Endothelial cell of umbilical vein (primary cell): Measurements from ENCODE around the gene TNFRSF1A. TPM values are rescaled to one million over a fixed set of nuclear protein-coding genes. Genes with fewer than 3 reads are reported as not detected.
A peak's percentile ranks its signal among the peaks of the same experiment; 100 is the strongest.

Source experiments
- BruUV-seq: library from RNA; stranded (reverse); fragments of 400-500 nt; replicated peaks from 2 replicates; lab custom pipeline; 2021; lab: Mats Ljungman, UMichigan
- CTCF ChIA-PET: fragments of 300-600, 350-600 bp; sonication (Branson Sonifier 250); formaldehyde crosslinking; loops from one replicate; lab custom pipeline; 2021; ENCODE audit warnings: antibody characterized with exemption, inconsistent platforms; lab: Charles Lee
- POLR2A ChIA-PET: fragments of 300-600, 350-600 bp; sonication (Branson Sonifier 250); formaldehyde crosslinking; loops from one replicate; lab custom pipeline; 2021; ENCODE audit warnings: antibody characterized with exemption, inconsistent platforms; lab: Charles Lee
- DNase-seq: peaks from one replicate; pipeline ENCODE4 v3.0.0-alpha.2; 2011; ENCODE audit warnings: low read depth, low spot score
- FAIRE-seq: peaks from 2 replicates; lab custom pipeline; 2011; peaks lifted over from hg19 to GRCh38; lab: Jason Lieb, UNC
- H2AFZ ChIP-seq: 2 replicates; pipeline ENCODE4 v1.6.0; 2012; ENCODE audit warnings: low read depth, low read length, control low read depth, inconsistent platforms
- H3K27ac ChIP-seq: 2 replicates; pipeline ENCODE4 v1.5.1; 2011; ENCODE audit warnings: low read depth, mild to moderate bottlenecking, control low read depth, low read length, moderate library complexity; ENCODE audit not compliant: insufficient read depth
- H3K27me3 ChIP-seq, 2 experiments: 2 replicates each; pipeline versions ENCODE4 v1.6.0 to v1.6.1; 2011; ENCODE audit warnings: low read length in 2 of 2, mixed read lengths in 1 of 2; ENCODE audit not compliant: control insufficient read depth in 2 of 2, insufficient read depth in 2 of 2
- H3K36me3 ChIP-seq, 2 experiments: 2 replicates in 1 of 2; 3 replicates in 1 of 2; pipeline ENCODE4 v1.5.1; 2011; ENCODE audit warnings: low read length in 2 of 2, mild to moderate bottlenecking in 1 of 2, moderate library complexity in 1 of 2; ENCODE audit not compliant: control insufficient read depth in 2 of 2, insufficient read depth in 2 of 2; ENCODE audit errors: extremely low read depth in 1 of 2
- H3K4me1 ChIP-seq: 3 replicates; pipeline ENCODE4 v1.5.1; 2011; ENCODE audit warnings: mild to moderate bottlenecking, low read length; ENCODE audit not compliant: control insufficient read depth, insufficient read depth; ENCODE audit errors: extremely low read depth
- H3K4me2 ChIP-seq: 2 replicates; pipeline ENCODE4 v1.6.1; 2011; ENCODE audit warnings: low read length, control low read depth, mixed read lengths; ENCODE audit not compliant: insufficient read depth
- H3K4me3 ChIP-seq, 3 experiments: fragments of 200-600 bp in 1 of 3; sonication (generic), shearing (Covaris generic) in 1 of 3; replicated peaks in 1 of 3; 2 replicates each; pipeline ENCODE4 v1.5.1; 2011 to 2016; ENCODE audit warnings: control low read depth in 3 of 3, low read length in 3 of 3, mild to moderate bottlenecking in 2 of 3, inconsistent platforms in 1 of 3, low read depth in 1 of 3, moderate library complexity in 1 of 3; ENCODE audit not compliant: insufficient read depth in 1 of 3
- H3K79me2 ChIP-seq: 2 replicates; pipeline ENCODE4 v1.6.0; 2012; ENCODE audit warnings: low read length, inconsistent platforms; ENCODE audit not compliant: control insufficient read depth, insufficient read depth
- H3K9ac ChIP-seq: replicated peaks from 2 replicates; pipeline ENCODE3; 2011; ENCODE audit warnings: low read length, control low read depth; ENCODE audit not compliant: insufficient read depth; ENCODE audit errors: extremely low read depth
- H3K9me1 ChIP-seq: replicated peaks from 3 replicates; pipeline ENCODE4 v1.6.0; 2011; ENCODE audit warnings: mild to moderate bottlenecking, low read length; ENCODE audit not compliant: control insufficient read depth, insufficient read depth; ENCODE audit errors: extremely low read depth
- H3K9me3 ChIP-seq: replicated peaks from 2 replicates; pipeline ENCODE4 v1.5.1; 2012; ENCODE audit warnings: low read length, inconsistent platforms; ENCODE audit not compliant: control insufficient read depth, insufficient read depth
- H4K20me1 ChIP-seq: replicated peaks from 2 replicates; pipeline ENCODE3; 2011; ENCODE audit warnings: mild to moderate bottlenecking, low read length; ENCODE audit not compliant: control insufficient read depth, insufficient read depth; ENCODE audit errors: extremely low read depth
- CTCF ChIP-seq, 2 donors: IDR thresholded peaks; 1 replicate in 1 of 2; 2 replicates in 1 of 2; pipeline ENCODE4 v1.5.1; 2011; ENCODE audit warnings: low read length in 2 of 2, mild to moderate bottlenecking in 2 of 2, moderate library complexity in 2 of 2, control low read depth in 1 of 2, inconsistent platforms in 1 of 2, low read depth in 1 of 2; ENCODE audit not compliant: insufficient read depth in 1 of 2; ENCODE audit errors: extremely low read depth in 1 of 2
- EZH2 ChIP-seq: IDR thresholded peaks from 2 replicates; pipeline ENCODE4 v1.6.1; 2012; ENCODE audit warnings: borderline replicate concordance, low read depth, mild to moderate bottlenecking, moderate library complexity, low read length, inconsistent platforms; ENCODE audit not compliant: severe bottlenecking
- FOS ChIP-seq: IDR thresholded peaks from 2 replicates; pipeline ENCODE4 v1.6.1; 2011; ENCODE audit warnings: mild to moderate bottlenecking, low read length, moderate library complexity, borderline replicate concordance; ENCODE audit not compliant: insufficient read depth
- GATA2 ChIP-seq: IDR thresholded peaks from 2 replicates; pipeline ENCODE4 v1.7.0; 2011; ENCODE audit warnings: low read depth, mild to moderate bottlenecking, moderate library complexity, mixed read lengths, low read length; ENCODE audit not compliant: insufficient read length, insufficient read depth
- JUN ChIP-seq: IDR thresholded peaks from 2 replicates; pipeline ENCODE4 v1.6.1; 2011; ENCODE audit warnings: borderline replicate concordance, low read depth; ENCODE audit not compliant: insufficient read length, insufficient read depth
- MAX ChIP-seq: IDR thresholded peaks from 2 replicates; pipeline ENCODE4 v1.6.1; 2011; ENCODE audit not compliant: insufficient read depth, insufficient read length
- MYC ChIP-seq: IDR thresholded peaks from one replicate; pipeline ENCODE4 v1.6.1; 2011; ENCODE audit warnings: mild to moderate bottlenecking, low read depth, low read length
- POLR2A ChIP-seq: IDR thresholded peaks from 2 replicates; pipeline ENCODE4 v1.6.1; 2012; ENCODE audit warnings: low read depth, mild to moderate bottlenecking, control low read depth, low read length
- POLR2AphosphoS5 ChIP-seq: IDR thresholded peaks from 2 replicates; pipeline ENCODE4 v1.6.1; 2012; ENCODE audit warnings: low read depth, mild to moderate bottlenecking, control low read depth, low read length, moderate library complexity; ENCODE audit not compliant: insufficient read depth
- dilution Hi-C: fragments of 300-500 bp; cut with MboI; formaldehyde crosslinking; loops from one replicate; pipeline ENCODE4 v1.15.0; 2019; ENCODE audit warnings: low sequenced_read_pairs; ENCODE audit not compliant: extremely low pct_ligation_motif_present
- intact Hi-C: fragments of 100-400 bp; cut with micrococcal nuclease; formaldehyde crosslinking; loops from one replicate; pipeline ENCODE4 v1.10.0; 2022
- polyA plus RNA-seq, 4 experiments: library from polyadenylated mRNA; depleted of rRNA in 3 of 4; stranded (reverse) in 3 of 4; unstranded in 1 of 4; fragments of >200 nt; gene quantifications; 2 replicates each; pipeline versions ENCODE4 v1.2.1 to v1.2.3, GENCODE V29; 2011 to 2012; ENCODE audit warnings: missing spikeins in 1 of 4
- total RNA-seq: library from RNA; stranded (reverse); gene quantifications from 2 replicates; pipeline ENCODE4 v1.2.3, GENCODE V29; 2021

Gene TNFRSF1A
- total and polyA plus RNA-seq, 2 donors (not counting 3 experiments of a cell fraction or from before 2014, with no cell fraction given) = 86.5 to 98.2 TPM

DNA sequence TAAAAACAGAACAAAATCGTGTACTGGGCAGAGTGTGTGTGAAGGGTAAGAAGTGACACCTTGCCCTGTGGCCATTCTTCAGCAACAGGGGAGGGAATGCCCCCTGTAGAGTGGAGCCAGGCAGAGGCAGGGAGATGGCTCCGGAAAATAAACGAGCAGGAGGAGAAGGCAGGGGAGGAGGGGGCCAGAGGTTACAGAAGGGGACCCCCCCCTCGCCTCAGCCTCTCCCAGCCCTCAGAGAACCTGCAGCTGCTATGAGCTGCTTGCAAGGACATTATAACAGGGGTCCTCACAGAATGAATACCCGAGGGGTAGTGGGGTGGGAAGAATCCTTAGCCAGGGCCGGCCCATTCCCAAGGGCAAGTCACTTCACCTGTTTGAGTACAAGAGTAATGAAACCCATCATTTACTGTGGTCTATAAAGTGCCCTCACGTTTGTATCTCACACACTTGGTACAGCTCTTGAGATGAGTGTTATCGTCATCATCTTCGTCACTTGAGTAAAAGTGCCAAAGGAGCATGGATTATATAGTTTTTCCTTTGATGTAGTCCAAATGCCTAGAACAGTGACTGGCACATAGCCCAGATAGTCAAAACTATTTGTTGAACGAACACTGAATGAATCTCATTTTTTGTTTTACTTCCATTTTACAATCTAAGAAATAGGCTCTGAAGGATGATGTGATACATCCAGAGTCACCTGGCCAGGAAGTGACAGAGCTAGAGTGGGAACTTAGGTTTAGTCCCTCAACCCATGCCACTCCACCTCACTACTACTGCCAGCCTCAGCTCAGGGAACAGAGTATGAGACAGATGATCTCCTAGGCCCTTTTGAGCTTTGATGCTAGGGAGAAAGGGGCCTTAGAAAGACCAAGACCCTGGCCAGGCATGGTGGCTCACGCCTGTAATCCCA is 19.0 kb upstream of the TNFRSF1A start:
- no peak for TF ChIP-seq POLR2A
- no peak for TF ChIP-seq MYC
- no peak for TF ChIP-seq POLR2AphosphoS5
- TF ChIP-seq MAX = no peak
- TF ChIP-seq EZH2 = no peak
- no peak for TF ChIP-seq GATA2
- no peak for TF ChIP-seq FOS
- no peak for TF ChIP-seq JUN
- TF ChIP-seq CTCF (IDR thresholded peaks at IDR 0.05; ENCODE audit: extremely low read depth in 1 of 2, insufficient read depth in 1 of 2, low read depth in 1 of 2, low read length in 2 of 2) = no peak
- Histone ChIP-seq H3K9me1 (no peaks in the 10 kb centered on the region), H3K36me3 (no peaks in the 10 kb centered on the region), H3K27me3 (peaks cover 0 to 1% of the 10 kb centered on the region in 2 experiments), H3K9ac (no peak overlapping the region), H3K9me3 (no peaks in the 10 kb centered on the region), H3K4me3 (no peak overlapping the region), H3K79me2 (no peaks in the 10 kb centered on the region), H3K27ac (no peak overlapping the region), H3K4me2 (no peak overlapping the region), H4K20me1 (no peaks in the 10 kb centered on the region), H3K4me1 (peaks cover 18% of the 10 kb centered on the region), H2AFZ (no peak overlapping the region)
- FAIRE-seq = peak; percentile 53
- dilution Hi-C loops (no loop called here), intact Hi-C loops (no loop called here)
- BruUV-seq = no TSS peak
- POLR2A ChIA-PET = no interaction called here
- DNase-seq = no peak
- CTCF ChIA-PET = interaction anchor here (0.7 to 1.8 kb wide), 4 partner anchors 15 to 1678 kb away, joined by 3 to 5 read pairs (median 4); no protein-coding TSS in a partner anchor
